GM12875 (cell line): ENCODE measurements around the gene ACSL6.

Experiments
- H3K4me3 ChIP-seq: one replicate; pipeline ENCODE4 v1.5.1; 2011; ENCODE audit warnings: low read depth, low read length, control low read depth
- TF ChIP-seq, protein P1 (sequence below): IDR thresholded peaks from 2 replicates; pipeline ENCODE4 v1.5.1; 2011; ENCODE audit warnings: low read depth, mild to moderate bottlenecking, control low read depth, inconsistent platforms, low read length, moderate library complexity, borderline replicate concordance; ENCODE audit not compliant: insufficient read depth

Gene ACSL6

DNA sequence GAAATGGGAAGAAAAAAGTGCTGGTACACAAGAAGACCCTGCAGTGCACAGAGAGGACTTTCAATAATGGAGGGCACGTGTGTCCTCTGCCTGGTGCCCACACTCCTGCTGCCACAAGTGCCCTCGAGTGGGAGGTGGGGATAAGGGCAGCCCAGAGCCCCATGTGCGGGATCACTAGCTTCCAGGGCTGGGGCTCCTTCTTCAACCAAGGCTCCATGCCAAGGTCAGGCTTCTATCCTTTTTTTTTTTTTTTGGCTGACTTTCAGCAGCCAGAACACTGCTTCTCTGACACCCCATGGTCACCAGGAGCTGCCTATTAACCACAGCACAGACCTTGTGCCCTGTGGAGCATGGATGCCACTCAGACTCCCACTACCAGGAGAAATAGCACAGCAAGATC lies 7.5 kb downstream of the ACSL6 start:
- H3K4me3 ChIP-seq, result no peak overlapping the region
- TF ChIP-seq, protein P1, sequence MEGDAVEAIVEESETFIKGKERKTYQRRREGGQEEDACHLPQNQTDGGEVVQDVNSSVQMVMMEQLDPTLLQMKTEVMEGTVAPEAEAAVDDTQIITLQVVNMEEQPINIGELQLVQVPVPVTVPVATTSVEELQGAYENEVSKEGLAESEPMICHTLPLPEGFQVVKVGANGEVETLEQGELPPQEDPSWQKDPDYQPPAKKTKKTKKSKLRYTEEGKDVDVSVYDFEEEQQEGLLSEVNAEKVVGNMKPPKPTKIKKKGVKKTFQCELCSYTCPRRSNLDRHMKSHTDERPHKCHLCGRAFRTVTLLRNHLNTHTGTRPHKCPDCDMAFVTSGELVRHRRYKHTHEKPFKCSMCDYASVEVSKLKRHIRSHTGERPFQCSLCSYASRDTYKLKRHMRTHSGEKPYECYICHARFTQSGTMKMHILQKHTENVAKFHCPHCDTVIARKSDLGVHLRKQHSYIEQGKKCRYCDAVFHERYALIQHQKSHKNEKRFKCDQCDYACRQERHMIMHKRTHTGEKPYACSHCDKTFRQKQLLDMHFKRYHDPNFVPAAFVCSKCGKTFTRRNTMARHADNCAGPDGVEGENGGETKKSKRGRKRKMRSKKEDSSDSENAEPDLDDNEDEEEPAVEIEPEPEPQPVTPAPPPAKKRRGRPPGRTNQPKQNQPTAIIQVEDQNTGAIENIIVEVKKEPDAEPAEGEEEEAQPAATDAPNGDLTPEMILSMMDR, result no peak

DNA sequence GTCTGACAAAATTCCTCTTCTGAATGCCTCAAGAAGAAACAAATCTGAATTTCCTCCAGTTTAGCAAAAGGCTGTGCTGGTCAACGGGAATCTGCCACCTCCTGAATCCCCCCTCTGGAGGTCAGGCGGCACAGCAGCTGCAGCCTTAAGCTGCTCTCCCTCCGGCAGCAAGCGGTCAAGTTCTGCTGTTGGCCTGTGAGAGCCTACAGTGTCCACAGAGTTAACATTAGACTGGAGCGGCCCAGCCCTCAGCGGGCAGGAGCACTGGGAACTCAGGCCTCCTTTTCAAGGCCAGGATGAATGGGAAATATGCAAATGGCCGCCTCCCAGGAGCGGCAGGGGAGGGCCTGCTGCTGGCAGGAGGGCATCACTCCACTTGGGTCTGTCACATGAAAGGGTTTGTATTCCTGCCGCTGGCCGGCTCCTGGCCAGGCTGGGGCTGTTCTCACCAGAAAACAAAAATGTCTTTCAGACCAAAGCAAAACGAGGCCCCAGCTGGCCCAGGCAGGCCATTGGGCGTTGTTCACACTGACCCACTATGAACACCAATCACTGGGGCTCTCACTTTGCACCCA lies 8.2 kb downstream of the ACSL6 start:
- no peak overlapping the region for H3K4me3 ChIP-seq

DNA sequence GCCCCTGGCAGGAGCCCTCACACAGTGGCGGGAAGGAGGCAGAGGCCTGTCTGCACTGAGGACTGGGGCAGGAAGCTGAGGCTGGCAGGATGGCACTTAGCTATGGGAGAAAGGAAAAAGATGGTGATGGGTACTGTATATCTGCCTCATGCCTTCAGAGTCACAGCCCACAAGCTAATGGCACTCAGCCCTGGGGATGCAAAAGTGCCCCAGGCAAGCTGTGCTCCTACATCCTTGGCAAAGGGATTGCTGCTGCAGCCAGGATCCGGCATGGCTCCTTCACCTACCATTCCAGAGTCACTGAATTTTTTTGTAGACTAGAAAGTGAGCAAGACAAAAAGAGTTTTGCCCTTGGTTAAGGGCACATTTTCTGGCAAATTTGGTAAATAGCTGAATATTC lies 8.7 kb downstream of the ACSL6 start:
- TF ChIP-seq, protein P1, result no peak
- H3K4me3 ChIP-seq, result no peak overlapping the region

More for the DNA sequence above, 8.2 kb downstream of the ACSL6 start:
- TF ChIP-seq, protein P1, result no peak

DNA sequence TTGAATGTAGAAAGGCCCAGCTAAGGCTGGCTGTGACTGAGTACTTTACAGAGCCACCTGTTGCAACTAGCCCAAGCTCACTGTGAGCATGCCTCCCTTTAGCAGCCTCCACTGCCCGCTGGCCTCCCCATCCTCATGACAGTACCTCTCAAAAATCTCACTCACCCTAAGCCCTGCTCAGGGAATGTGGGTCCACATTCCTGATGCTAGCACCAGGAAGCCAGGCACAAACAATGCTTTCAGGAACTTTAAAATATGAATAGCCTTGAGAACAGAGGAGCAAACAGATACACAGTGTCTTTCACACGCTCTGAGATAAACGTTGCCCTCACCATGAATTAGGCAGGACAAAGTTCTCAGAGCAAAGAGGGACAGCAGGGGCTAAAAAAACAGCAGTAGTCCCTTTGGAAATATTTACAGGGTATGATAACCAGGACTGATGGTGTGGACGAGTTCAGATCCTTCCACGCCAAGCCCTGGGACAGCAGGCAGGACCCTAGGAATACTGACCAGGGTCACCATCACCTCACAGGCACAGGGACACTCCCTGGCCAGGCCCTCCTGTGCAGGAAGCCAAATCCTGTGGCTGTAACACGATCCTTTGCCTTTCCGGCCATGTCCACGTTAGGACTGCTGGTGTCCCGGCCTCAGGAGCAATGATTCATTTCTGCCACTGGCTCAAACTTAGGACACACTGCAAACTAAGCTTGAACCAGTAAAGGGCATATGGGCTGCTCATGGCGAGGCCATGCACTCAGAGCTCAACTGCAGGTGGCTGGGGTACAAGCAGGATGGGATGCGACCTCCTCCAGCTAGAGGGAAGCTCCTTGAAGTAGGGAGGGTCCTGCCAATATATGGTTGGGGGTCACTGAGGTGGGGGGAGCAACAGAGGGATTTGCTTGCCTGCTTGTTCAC lies 9.6 kb downstream of the ACSL6 start:
- TF ChIP-seq, protein P1, result no peak
- H3K4me3 ChIP-seq, result no peak overlapping the region

DNA sequence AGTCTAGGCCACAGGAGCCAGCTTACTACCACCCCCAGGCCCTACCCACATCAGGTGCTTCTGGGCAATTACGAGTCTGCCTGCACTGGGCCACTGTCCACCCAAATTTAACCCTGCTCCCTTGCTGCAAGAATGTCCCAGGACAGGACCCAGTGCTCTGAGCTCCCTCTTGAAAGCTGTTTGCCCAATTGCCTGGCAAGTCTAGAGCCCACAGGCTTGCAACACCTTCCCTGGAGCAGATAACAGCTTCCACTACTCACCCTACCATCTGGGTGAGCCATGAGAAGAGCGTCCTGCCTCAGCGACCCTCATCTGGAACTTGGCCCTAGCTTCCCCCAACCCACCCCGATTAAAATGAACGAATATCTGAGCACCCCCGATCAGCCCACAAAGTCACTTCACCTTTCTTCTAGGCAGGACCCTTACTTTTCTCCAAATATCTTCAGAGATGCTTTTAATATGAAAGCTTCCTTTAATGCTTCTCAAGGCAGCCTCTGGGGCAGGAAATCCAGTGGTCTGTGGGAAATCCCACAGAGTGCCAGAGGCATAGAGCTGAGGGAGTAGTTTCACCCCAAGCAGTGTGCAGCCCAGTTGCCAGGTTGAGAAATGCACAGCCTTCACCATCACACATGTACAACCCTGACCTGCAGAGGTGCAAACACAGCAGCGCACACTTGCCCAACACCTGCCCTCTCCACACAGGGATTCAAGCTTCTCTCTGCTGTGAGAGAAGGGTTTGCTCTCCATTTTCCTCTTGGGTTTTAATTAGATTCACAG lies 10.6 kb downstream of the ACSL6 start:
- no peak overlapping the region for H3K4me3 ChIP-seq
- TF ChIP-seq, protein P1, result no peak

- no peak overlapping the region for H3K4me3 ChIP-seq
- TF ChIP-seq, protein P1, result no peak
Observed at GRCh38 chr5:132000241-132000490, 11.3 kb downstream of the ACSL6 start.
